Dendritic cell treated with granulocyte-macrophage colony-stimulating factor and Interleukin-4, amounts not matched to agents 40 ng/mL and 50 ng/mL, for 4 days (primary cell): Measurements from ENCODE around the gene ELF1.
A peak's percentile ranks its signal among the peaks of the same experiment; 100 is the strongest.

ENCODE experiments used
- H3K27ac Mint-ChIP-seq: one replicate; pipeline ENCODE4 v1.8.0; 2022; ENCODE audit warnings: mild to moderate bottlenecking, mixed read lengths
- H3K27me3 Mint-ChIP-seq: one replicate; pipeline ENCODE4 v1.8.0; 2022; ENCODE audit warnings: mild to moderate bottlenecking, mixed read lengths
- H3K36me3 Mint-ChIP-seq: one replicate; pipeline ENCODE4 v1.8.0; 2022; ENCODE audit warnings: low read depth, mixed read lengths
- H3K4me1 Mint-ChIP-seq: one replicate; pipeline ENCODE4 v1.8.0; 2022; ENCODE audit warnings: low read depth, mixed read lengths
- H3K4me3 Mint-ChIP-seq: one replicate; pipeline ENCODE4 v1.8.0; 2022; ENCODE audit warnings: mild to moderate bottlenecking, moderate library complexity, mixed read lengths
- H3K9me3 Mint-ChIP-seq: one replicate; pipeline ENCODE4 v1.8.0; 2022; ENCODE audit warnings: mixed read lengths
- intact Hi-C: fragments of 100-400 bp; cut with micrococcal nuclease; formaldehyde crosslinking; loops from one replicate; pipeline ENCODE4 v1.15.0; 2022

The ELF1 gene

GRCh38 chr13:41019011-41019487 is at the start of gene ELF1:
Gene ELF1, minus strand, starts transcription at chr13:41019316. Its CDS starts 37,262 bp downstream, at chr13:40982054.
- H3K9me3 Mint-ChIP-seq: no peaks in the 10 kb centered on the region
- intact Hi-C loops: loop anchor here (2.0 to 5.0 kb wide), 2 partner anchors 37 to 42 kb away; partner anchors contain the start of gene WBP4
- H3K27ac Mint-ChIP-seq: peak within 1 kb of the TSS; percentile 96
- no peaks in the 10 kb centered on the region for H3K27me3 Mint-ChIP-seq
- peak within 1 kb of the TSS; percentile 81 for H3K4me3 Mint-ChIP-seq
- H3K36me3 Mint-ChIP-seq: peaks cover 28% of the 10 kb centered on the region
- H3K4me1 Mint-ChIP-seq: peaks cover 44% of the 10 kb centered on the region

- intact Hi-C loops: no loop called here
- no peak overlapping the region for H3K4me3 Mint-ChIP-seq
- no peaks in the 10 kb centered on the region for H3K27me3 Mint-ChIP-seq
- H3K4me1 Mint-ChIP-seq: peaks cover 7% of the 10 kb centered on the region
- peaks cover 70% of the 10 kb centered on the region for H3K36me3 Mint-ChIP-seq
- H3K9me3 Mint-ChIP-seq: no peaks in the 10 kb centered on the region
- no peak overlapping the region for H3K27ac Mint-ChIP-seq
Measured at GRCh38 chr13:41065078-41065477, 46.0 kb upstream of the ELF1 start.

GRCh38 chr13:41064493-41064892 is 45.4 kb upstream of the ELF1 start:
- Mint-ChIP-seq H3K4me3 (no peak overlapping the region), H3K27ac (no peak overlapping the region), H3K4me1 (peaks cover 11% of the 10 kb centered on the region), H3K9me3 (no peaks in the 10 kb centered on the region), H3K27me3 (no peaks in the 10 kb centered on the region), H3K36me3 (peaks cover 69% of the 10 kb centered on the region)
- intact Hi-C loops: loop anchor here (5.0 kb wide), 4 partner anchors 82 to 978 kb away; partner anchors contain the start of gene MRPS31

GRCh38 chr13:41061914-41062837 is 43.1 kb upstream of the ELF1 start:
- Mint-ChIP-seq H3K27ac (peak overlapping the region; percentile 100), H3K27me3 (no peaks in the 10 kb centered on the region), H3K4me1 (peaks cover 31% of the 10 kb centered on the region), H3K9me3 (no peaks in the 10 kb centered on the region), H3K36me3 (peaks cover 57% of the 10 kb centered on the region), H3K4me3 (peak overlapping the region; percentile 99)
- intact Hi-C loops: loop anchor here (2.0 to 5.0 kb wide), 5 partner anchors 43 to 980 kb away; partner anchors contain the start of genes ELF1 and MRPS31

- H3K36me3 Mint-ChIP-seq: peaks cover 50% of the 10 kb centered on the region
- H3K4me3 Mint-ChIP-seq: peak within 1 kb of the TSS; percentile 99
- peak within 1 kb of the TSS; percentile 100 for H3K27ac Mint-ChIP-seq
- H3K9me3 Mint-ChIP-seq: no peaks in the 10 kb centered on the region
- peaks cover 40% of the 10 kb centered on the region for H3K4me1 Mint-ChIP-seq
- intact Hi-C loops: loop anchor here (2.0 to 5.0 kb wide), 5 partner anchors 42 to 981 kb away; partner anchors contain the start of genes ELF1 and MRPS31
- H3K27me3 Mint-ChIP-seq: no peaks in the 10 kb centered on the region
Measured at GRCh38 chr13:41061075-41061913, 42.2 kb upstream of the ELF1 start, which contains the start of gene WBP4. Gene WBP4, plus strand, starts transcription at chr13:41061509. Its CDS starts 165 bp downstream, at chr13:41061674.

GRCh38 chr13:41060724-41061074 is 41.6 kb upstream of the ELF1 start:
- Mint-ChIP-seq H3K4me1 (peaks cover 46% of the 10 kb centered on the region), H3K27me3 (no peaks in the 10 kb centered on the region), H3K4me3 (peak overlapping the region; percentile 99), H3K9me3 (no peaks in the 10 kb centered on the region), H3K27ac (peak overlapping the region; percentile 100), H3K36me3 (peaks cover 47% of the 10 kb centered on the region)
- intact Hi-C loops: loop anchor here (2.0 to 5.0 kb wide), 5 partner anchors 42 to 982 kb away; partner anchors contain the start of genes ELF1 and MRPS31

- Mint-ChIP-seq H3K27ac (peak overlapping the region; percentile 100), H3K27me3 (no peaks in the 10 kb centered on the region), H3K36me3 (peaks cover 42% of the 10 kb centered on the region), H3K4me3 (peak overlapping the region; percentile 99), H3K4me1 (peaks cover 51% of the 10 kb centered on the region), H3K9me3 (no peaks in the 10 kb centered on the region)
- intact Hi-C loops: loop anchor here (2.0 to 5.0 kb wide), 5 partner anchors 41 to 982 kb away; partner anchors contain the start of genes ELF1 and MRPS31
Measured at GRCh38 chr13:41060082-41060723, 41.1 kb upstream of the ELF1 start.

GRCh38 chr13:41059456-41060081 is 40.5 kb upstream of the ELF1 start:
- H3K9me3 Mint-ChIP-seq: no peaks in the 10 kb centered on the region
- H3K4me1 Mint-ChIP-seq: peaks cover 57% of the 10 kb centered on the region
- peak overlapping the region; percentile 99 for H3K4me3 Mint-ChIP-seq
- H3K27me3 Mint-ChIP-seq: no peaks in the 10 kb centered on the region
- H3K27ac Mint-ChIP-seq: peak overlapping the region; percentile 100
- intact Hi-C loops: loop anchor here (2.0 to 10.0 kb wide), 6 partner anchors 41 to 983 kb away; partner anchors contain the start of genes ELF1 and MRPS31
- H3K36me3 Mint-ChIP-seq: peaks cover 36% of the 10 kb centered on the region

- H3K9me3 Mint-ChIP-seq: no peaks in the 10 kb centered on the region
- peak overlapping the region; percentile 100 for H3K27ac Mint-ChIP-seq
- intact Hi-C loops: loop anchor here (10.0 kb wide), 1 partner anchor 54 kb away; no protein-coding TSS in a partner anchor
- H3K4me1 Mint-ChIP-seq: peaks cover 66% of the 10 kb centered on the region
- H3K4me3 Mint-ChIP-seq: peak overlapping the region; percentile 99
- H3K36me3 Mint-ChIP-seq: peaks cover 34% of the 10 kb centered on the region
- no peaks in the 10 kb centered on the region for H3K27me3 Mint-ChIP-seq
Measured at GRCh38 chr13:41058295-41059070, 39.4 kb upstream of the ELF1 start.

GRCh38 chr13:41056826-41057711 is 38.0 kb upstream of the ELF1 start:
- intact Hi-C loops: loop anchor here (10.0 kb wide), 1 partner anchor 52 kb away; no protein-coding TSS in a partner anchor
- no peak overlapping the region for H3K4me3 Mint-ChIP-seq
- H3K27me3 Mint-ChIP-seq: no peaks in the 10 kb centered on the region
- H3K9me3 Mint-ChIP-seq: no peaks in the 10 kb centered on the region
- peak overlapping the region; percentile 24 for H3K27ac Mint-ChIP-seq
- H3K36me3 Mint-ChIP-seq: peaks cover 32% of the 10 kb centered on the region
- H3K4me1 Mint-ChIP-seq: peaks cover 66% of the 10 kb centered on the region

- Mint-ChIP-seq H3K4me3 (no peak overlapping the region), H3K36me3 (peaks cover 23% of the 10 kb centered on the region), H3K27ac (peak overlapping the region; percentile 24), H3K27me3 (no peaks in the 10 kb centered on the region), H3K9me3 (no peaks in the 10 kb centered on the region), H3K4me1 (peaks cover 68% of the 10 kb centered on the region)
- intact Hi-C loops: loop anchor here (10.0 kb wide), 1 partner anchor 51 kb away; no protein-coding TSS in a partner anchor
Measured at GRCh38 chr13:41056194-41056593, 37.1 kb upstream of the ELF1 start.
